Keratinocyte (primary cell): Measurements from ENCODE around the gene ARID3B. TPM values are rescaled to one million over a fixed set of nuclear protein-coding genes. Genes with fewer than 3 reads are reported as not detected.

Experiments used
- DNase-seq: peaks from one replicate; pipeline ENCODE4 v3.0.0-alpha.2; 2011; ENCODE audit warnings: low read depth, missing footprints, low spot score
- FAIRE-seq: peaks from 2 replicates; lab custom pipeline; 2011; peaks lifted over from hg19 to GRCh38; lab: Jason Lieb, UNC
- H2AFZ ChIP-seq: 2 replicates; pipeline ENCODE4 v1.6.0; 2012; ENCODE audit warnings: low read length, control low read depth, inconsistent platforms; ENCODE audit not compliant: control insufficient read depth
- H3K27ac ChIP-seq: 2 replicates; pipeline ENCODE4 v1.5.1; 2011; ENCODE audit warnings: low read length; ENCODE audit not compliant: control insufficient read depth, insufficient read depth
- H3K27me3 ChIP-seq: 3 replicates; pipeline ENCODE4 v1.6.0; 2011; ENCODE audit warnings: low read length; ENCODE audit not compliant: control insufficient read depth, insufficient read depth; ENCODE audit errors: extremely low read depth
- H3K36me3 ChIP-seq, 2 experiments: 2 replicates in 1 of 2; 3 replicates in 1 of 2; pipeline ENCODE4 v1.5.1; 2011; ENCODE audit warnings: low read length in 2 of 2, mild to moderate bottlenecking in 1 of 2; ENCODE audit not compliant: control insufficient read depth in 2 of 2, insufficient read depth in 2 of 2; ENCODE audit errors: extremely low read depth in 1 of 2
- H3K4me1 ChIP-seq: 3 replicates; pipeline ENCODE4 v1.5.1; 2011; ENCODE audit warnings: low read length; ENCODE audit not compliant: control insufficient read depth, insufficient read depth; ENCODE audit errors: extremely low read depth
- H3K4me2 ChIP-seq: 3 replicates; pipeline ENCODE4 v1.6.0; 2011; ENCODE audit warnings: low read depth, low read length; ENCODE audit not compliant: control insufficient read depth, insufficient read depth; ENCODE audit errors: extremely low read depth
- H3K4me3 ChIP-seq, 3 experiments: fragments of 200-600 bp in 1 of 3; sonication (generic) in 1 of 3; 2 replicates in 2 of 3; 3 replicates in 1 of 3; pipeline ENCODE4 v1.5.1; 2011 to 2016; ENCODE audit warnings: low read length in 3 of 3, mild to moderate bottlenecking in 3 of 3, control low read depth in 2 of 3, inconsistent platforms in 1 of 3, low read depth in 1 of 3, mixed read lengths in 1 of 3, mixed run types in 1 of 3, moderate library complexity in 1 of 3; ENCODE audit not compliant: control insufficient read depth in 2 of 3, insufficient read depth in 2 of 3; ENCODE audit errors: extremely low read depth in 1 of 3
- H3K79me2 ChIP-seq: 2 replicates; pipeline ENCODE4 v1.6.0; 2012; ENCODE audit warnings: low read length; ENCODE audit not compliant: control insufficient read depth, insufficient read depth
- H3K9ac ChIP-seq: 3 replicates; pipeline ENCODE4 v1.6.0; 2011; ENCODE audit warnings: low read length; ENCODE audit not compliant: control insufficient read depth, insufficient read depth; ENCODE audit errors: extremely low read depth
- H3K9me1 ChIP-seq: 3 replicates; pipeline ENCODE4 v1.6.0; 2011; ENCODE audit warnings: low read length; ENCODE audit not compliant: control insufficient read depth, insufficient read depth; ENCODE audit errors: extremely low read depth
- H3K9me3 ChIP-seq: 2 replicates; pipeline ENCODE4 v1.5.1; 2012; ENCODE audit warnings: low read depth, low read length; ENCODE audit not compliant: control insufficient read depth
- H4K20me1 ChIP-seq: 3 replicates; pipeline ENCODE4 v1.6.0; 2011; ENCODE audit warnings: low read length; ENCODE audit not compliant: control insufficient read depth, insufficient read depth; ENCODE audit errors: extremely low read depth
- EZH2 ChIP-seq: IDR thresholded peaks from one replicate; pipeline ENCODE4 v1.6.1; 2012; ENCODE audit warnings: inconsistent platforms, mild to moderate bottlenecking, low read length, moderate library complexity
- dilution Hi-C: fragments of 300-500 bp; cut with MboI; formaldehyde crosslinking; loops from one replicate; pipeline ENCODE4 v1.7.0; 2020; ENCODE audit warnings: low sequenced_read_pairs; ENCODE audit not compliant: extremely low pct_ligation_motif_present
- polyA plus RNA-seq, 5 experiments: library from polyadenylated mRNA; depleted of rRNA in 3 of 5; stranded (reverse) in 3 of 5; stranded (forward) in 1 of 5; unstranded in 1 of 5; fragments of >200 nt; gene quantifications; 1 replicate in 1 of 5; 2 replicates in 3 of 5; 3 replicates in 1 of 5; pipeline versions ENCODE4 v1.2.1 to v1.2.3, GENCODE V29; 2011 to 2012; ENCODE audit warnings: missing spikeins in 2 of 5, low read depth in 1 of 5, low replicate concordance in 1 of 5
- TF ChIP-seq, protein P1 (sequence below), 3 experiments: IDR thresholded peaks in 1 of 3; conservative IDR thresholded peaks in 1 of 3; optimal IDR thresholded peaks in 1 of 3; 2 replicates in 2 of 3; 3 replicates in 1 of 3; pipeline versions ENCODE3 to v1.5.1; 2011; ENCODE audit warnings: low read length in 3 of 3, mild to moderate bottlenecking in 3 of 3, moderate library complexity in 2 of 3, control low read depth in 1 of 3, inconsistent platforms in 1 of 3; ENCODE audit not compliant: insufficient read depth in 2 of 3; ENCODE audit errors: extremely low read depth in 1 of 3

Gene ARID3B
- polyA plus RNA-seq, 1 donor (not counting 4 experiments of a cell fraction or from before 2014, with no cell fraction given): 3.6 TPM

DNA sequence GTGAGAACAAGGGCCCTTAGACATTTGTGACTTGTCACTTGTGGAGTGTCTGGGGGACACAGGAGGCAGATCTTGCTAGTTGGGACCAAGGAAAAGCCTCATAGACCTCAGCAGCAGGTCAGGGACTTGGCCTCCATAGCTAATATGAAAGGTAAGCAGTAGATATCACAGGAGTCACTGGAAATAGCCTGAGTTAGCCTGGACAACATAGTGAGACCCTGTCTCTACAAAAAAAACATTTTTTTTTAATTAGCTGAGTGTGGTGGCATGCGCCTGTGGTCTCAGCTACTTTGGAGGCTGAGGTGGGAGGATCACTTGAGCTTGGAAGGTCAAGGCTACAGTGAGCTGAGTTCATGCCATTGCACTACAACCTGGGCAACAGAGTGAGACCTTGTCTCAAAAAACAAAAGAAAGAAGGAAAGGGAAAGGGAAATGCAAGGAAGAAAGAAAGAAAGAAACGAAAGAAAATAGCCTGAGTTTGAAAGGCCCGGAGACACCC, 37.5 kb downstream of the ARID3B start:
- no peaks in the 10 kb centered on the region for H3K27me3 ChIP-seq
- dilution Hi-C loops: no loop called here
- H3K36me3 ChIP-seq: peaks cover 10 to 15% of the 10 kb centered on the region in 2 experiments
- no peaks in the 10 kb centered on the region for H3K79me2 ChIP-seq
- FAIRE-seq (no peak), DNase-seq (no peak)
- no peak overlapping the region for H3K9ac ChIP-seq
- H4K20me1 ChIP-seq: peaks cover 4% of the 10 kb centered on the region
- no peak overlapping the region for H3K4me3 ChIP-seq
- peaks cover 17% of the 10 kb centered on the region for H3K4me1 ChIP-seq
- no peak overlapping the region for H3K4me2 ChIP-seq
- no peaks in the 10 kb centered on the region for H3K9me3 ChIP-seq
- TF ChIP-seq, protein P1, sequence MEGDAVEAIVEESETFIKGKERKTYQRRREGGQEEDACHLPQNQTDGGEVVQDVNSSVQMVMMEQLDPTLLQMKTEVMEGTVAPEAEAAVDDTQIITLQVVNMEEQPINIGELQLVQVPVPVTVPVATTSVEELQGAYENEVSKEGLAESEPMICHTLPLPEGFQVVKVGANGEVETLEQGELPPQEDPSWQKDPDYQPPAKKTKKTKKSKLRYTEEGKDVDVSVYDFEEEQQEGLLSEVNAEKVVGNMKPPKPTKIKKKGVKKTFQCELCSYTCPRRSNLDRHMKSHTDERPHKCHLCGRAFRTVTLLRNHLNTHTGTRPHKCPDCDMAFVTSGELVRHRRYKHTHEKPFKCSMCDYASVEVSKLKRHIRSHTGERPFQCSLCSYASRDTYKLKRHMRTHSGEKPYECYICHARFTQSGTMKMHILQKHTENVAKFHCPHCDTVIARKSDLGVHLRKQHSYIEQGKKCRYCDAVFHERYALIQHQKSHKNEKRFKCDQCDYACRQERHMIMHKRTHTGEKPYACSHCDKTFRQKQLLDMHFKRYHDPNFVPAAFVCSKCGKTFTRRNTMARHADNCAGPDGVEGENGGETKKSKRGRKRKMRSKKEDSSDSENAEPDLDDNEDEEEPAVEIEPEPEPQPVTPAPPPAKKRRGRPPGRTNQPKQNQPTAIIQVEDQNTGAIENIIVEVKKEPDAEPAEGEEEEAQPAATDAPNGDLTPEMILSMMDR (optimal IDR thresholded peaks at IDR 0.05 in 1 of 3, IDR thresholded peaks at IDR 0.05 in 1 of 3, conservative IDR thresholded peaks at IDR 0.05 in 1 of 3; ENCODE audit: extremely low read depth in 1 of 3, insufficient read depth in 2 of 3, low read length in 3 of 3): no peak
- no peak for TF ChIP-seq EZH2
- H2AFZ ChIP-seq: no peak overlapping the region
- H3K9me1 ChIP-seq: no peaks in the 10 kb centered on the region
- H3K27ac ChIP-seq: no peak overlapping the region

DNA sequence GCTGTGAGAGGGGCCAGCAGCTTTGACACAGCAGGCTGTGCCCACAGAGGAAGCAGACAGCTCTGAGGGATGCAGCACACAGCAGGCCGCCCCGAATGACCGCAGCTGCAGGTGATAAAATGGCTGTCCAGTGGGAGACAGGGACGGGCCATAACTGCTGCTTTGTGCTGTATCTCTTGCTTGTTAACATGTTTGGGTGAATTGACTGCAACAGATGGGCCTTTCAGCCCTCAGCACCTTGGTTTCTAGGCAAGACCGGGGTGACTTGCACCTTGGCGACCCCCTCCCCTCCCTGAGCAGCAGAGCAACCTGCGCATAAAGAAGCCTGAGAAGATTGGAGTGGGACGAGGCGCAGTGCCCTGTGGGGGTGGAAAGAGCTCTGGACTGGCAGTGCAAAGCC, 38.0 kb downstream of the ARID3B start:
- H3K9ac ChIP-seq: no peak overlapping the region
- no peaks in the 10 kb centered on the region for H3K9me3 ChIP-seq
- no peak for TF ChIP-seq EZH2
- TF ChIP-seq, protein P1 (optimal IDR thresholded peaks at IDR 0.05 in 1 of 3, IDR thresholded peaks at IDR 0.05 in 1 of 3, conservative IDR thresholded peaks at IDR 0.05 in 1 of 3; ENCODE audit: extremely low read depth in 1 of 3, insufficient read depth in 2 of 3, low read length in 3 of 3): no peak
- peaks cover 8 to 15% of the 10 kb centered on the region in 2 experiments for H3K36me3 ChIP-seq
- dilution Hi-C loops: no loop called here
- FAIRE-seq (no peak), DNase-seq (no peak)
- H2AFZ ChIP-seq: no peak overlapping the region
- no peak overlapping the region for H3K27ac ChIP-seq
- no peaks in the 10 kb centered on the region for H3K27me3 ChIP-seq
- H3K79me2 ChIP-seq: no peaks in the 10 kb centered on the region
- H4K20me1 ChIP-seq: peaks cover 4% of the 10 kb centered on the region
- H3K4me2 ChIP-seq: no peak overlapping the region
- peaks cover 16% of the 10 kb centered on the region for H3K4me1 ChIP-seq
- no peak overlapping the region for H3K4me3 ChIP-seq
- no peaks in the 10 kb centered on the region for H3K9me1 ChIP-seq
